HCT116 (cell line): ENCODE measurements around the gene CXCL5.

Experiments used
- CEBPB ChIP-seq: IDR thresholded peaks from 2 replicates; pipeline ENCODE4 v1.6.1; 2012; ENCODE audit warnings: low read depth
- ELF1 ChIP-seq: IDR thresholded peaks from 2 replicates; pipeline ENCODE4 v1.6.1; 2012; ENCODE audit warnings: low read depth, borderline replicate concordance
- EZH2phosphoT487 ChIP-seq: fragments of 200-600 bp; IDR thresholded peaks from 2 replicates; pipeline ENCODE4 v1.6.1; 2018; ENCODE audit warnings: antibody characterized with exemption, borderline replicate concordance
- POLR2A ChIP-seq: IDR thresholded peaks from 2 replicates; pipeline ENCODE4 v1.7.0; 2011; ENCODE audit warnings: borderline replicate concordance; ENCODE audit not compliant: insufficient read depth, insufficient read length; ENCODE audit errors: extremely low read depth
- POLR2AphosphoS5 ChIP-seq: IDR thresholded peaks from 2 replicates; pipeline ENCODE4 v1.6.1; 2011; ENCODE audit warnings: mild to moderate bottlenecking, low read depth, low read length, moderate library complexity
- SIN3A ChIP-seq: IDR thresholded peaks from 2 replicates; pipeline ENCODE4 v1.6.1; 2012; ENCODE audit warnings: low read depth
- SP1 ChIP-seq: IDR thresholded peaks from 2 replicates; pipeline ENCODE4 v1.6.1; 2012; ENCODE audit warnings: low read depth
- YY1 ChIP-seq: IDR thresholded peaks from 2 replicates; pipeline ENCODE4 v1.6.1; 2011; ENCODE audit warnings: low read length, low read depth, moderate library complexity, mild to moderate bottlenecking; ENCODE audit not compliant: insufficient replicate concordance; ENCODE audit errors: extremely low read depth
- ZNF274 ChIP-seq: fragments of 200-500 bp; sonication (Bioruptor generic); IDR thresholded peaks from 2 replicates; pipeline ENCODE4 v1.6.1; 2014; ENCODE audit warnings: mild to moderate bottlenecking, low read depth, low read length, inconsistent platforms
- TF ChIP-seq, protein P1 (sequence below), 3 experiments: fragments of 200-600 bp in 1 of 3; sonication (generic) in 1 of 3; IDR thresholded peaks in 2 of 3; conservative IDR thresholded peaks in 1 of 3; 2 replicates each; pipeline ENCODE4 v1.5.1; 2012 to 2017; ENCODE audit warnings: low read depth in 2 of 3, low read length in 2 of 3, antibody characterized with exemption in 1 of 3, borderline replicate concordance in 1 of 3, control low read depth in 1 of 3, mild to moderate bottlenecking in 1 of 3, mixed read lengths in 1 of 3, mixed run types in 1 of 3, moderate library complexity in 1 of 3; ENCODE audit not compliant: insufficient read depth in 1 of 3
- TF ChIP-seq, protein P2 (sequence below): IDR thresholded peaks from 2 replicates; pipeline ENCODE4 v1.6.1; 2012
- TF ChIP-seq, protein P3 (sequence below): IDR thresholded peaks from 2 replicates; pipeline ENCODE4 v1.6.1; 2012; ENCODE audit warnings: low read depth
- TF ChIP-seq, protein P4 (sequence below): IDR thresholded peaks from 2 replicates; pipeline ENCODE4 v1.6.1; 2011; ENCODE audit warnings: mild to moderate bottlenecking, low read length, moderate library complexity; ENCODE audit not compliant: insufficient replicate concordance; ENCODE audit errors: extremely low read depth
- TF ChIP-seq, protein P5 (sequence below): IDR thresholded peaks from 2 replicates; pipeline ENCODE4 v1.6.1; 2012

DNA sequence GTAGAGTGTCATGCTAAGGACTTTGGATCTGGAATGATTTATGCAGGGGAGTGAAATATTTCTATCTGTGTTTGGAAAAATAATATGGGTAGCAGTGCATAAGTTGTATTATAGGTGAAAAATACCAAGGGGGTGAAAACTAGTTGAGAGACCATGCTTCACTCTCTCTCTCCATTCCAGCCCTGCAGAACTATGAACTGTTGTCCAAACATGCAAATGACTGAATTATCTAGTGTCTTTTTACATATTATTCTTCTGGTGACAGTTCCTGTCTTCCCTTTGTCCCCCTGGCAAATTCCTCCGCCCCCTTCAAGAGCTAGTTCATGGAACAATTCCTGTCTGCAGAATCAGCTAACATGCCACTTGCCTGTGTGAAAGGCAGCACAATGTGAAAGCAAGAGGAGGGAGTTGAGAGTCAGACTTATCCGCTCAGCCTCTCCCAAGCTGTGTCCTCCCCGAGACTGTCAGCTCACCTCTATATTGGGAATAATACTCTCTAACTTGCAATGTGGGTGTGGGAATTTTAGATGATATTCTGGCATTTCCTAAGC is 19.0 kb downstream of the CXCL5 start:
- TF ChIP-seq, protein P1, sequence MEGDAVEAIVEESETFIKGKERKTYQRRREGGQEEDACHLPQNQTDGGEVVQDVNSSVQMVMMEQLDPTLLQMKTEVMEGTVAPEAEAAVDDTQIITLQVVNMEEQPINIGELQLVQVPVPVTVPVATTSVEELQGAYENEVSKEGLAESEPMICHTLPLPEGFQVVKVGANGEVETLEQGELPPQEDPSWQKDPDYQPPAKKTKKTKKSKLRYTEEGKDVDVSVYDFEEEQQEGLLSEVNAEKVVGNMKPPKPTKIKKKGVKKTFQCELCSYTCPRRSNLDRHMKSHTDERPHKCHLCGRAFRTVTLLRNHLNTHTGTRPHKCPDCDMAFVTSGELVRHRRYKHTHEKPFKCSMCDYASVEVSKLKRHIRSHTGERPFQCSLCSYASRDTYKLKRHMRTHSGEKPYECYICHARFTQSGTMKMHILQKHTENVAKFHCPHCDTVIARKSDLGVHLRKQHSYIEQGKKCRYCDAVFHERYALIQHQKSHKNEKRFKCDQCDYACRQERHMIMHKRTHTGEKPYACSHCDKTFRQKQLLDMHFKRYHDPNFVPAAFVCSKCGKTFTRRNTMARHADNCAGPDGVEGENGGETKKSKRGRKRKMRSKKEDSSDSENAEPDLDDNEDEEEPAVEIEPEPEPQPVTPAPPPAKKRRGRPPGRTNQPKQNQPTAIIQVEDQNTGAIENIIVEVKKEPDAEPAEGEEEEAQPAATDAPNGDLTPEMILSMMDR (IDR thresholded peaks at IDR 0.05 in 2 of 3, conservative IDR thresholded peaks at IDR 0.05 in 1 of 3; ENCODE audit: borderline replicate concordance in 1 of 3, insufficient read depth in 1 of 3, low read depth in 2 of 3, low read length in 2 of 3) = no peak
- TF ChIP-seq, protein P2, sequence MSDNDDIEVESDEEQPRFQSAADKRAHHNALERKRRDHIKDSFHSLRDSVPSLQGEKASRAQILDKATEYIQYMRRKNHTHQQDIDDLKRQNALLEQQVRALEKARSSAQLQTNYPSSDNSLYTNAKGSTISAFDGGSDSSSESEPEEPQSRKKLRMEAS = no peak
- TF ChIP-seq CEBPB = no peak
- TF ChIP-seq SP1 = no peak
- TF ChIP-seq POLR2A = no peak
- TF ChIP-seq, protein P3, sequence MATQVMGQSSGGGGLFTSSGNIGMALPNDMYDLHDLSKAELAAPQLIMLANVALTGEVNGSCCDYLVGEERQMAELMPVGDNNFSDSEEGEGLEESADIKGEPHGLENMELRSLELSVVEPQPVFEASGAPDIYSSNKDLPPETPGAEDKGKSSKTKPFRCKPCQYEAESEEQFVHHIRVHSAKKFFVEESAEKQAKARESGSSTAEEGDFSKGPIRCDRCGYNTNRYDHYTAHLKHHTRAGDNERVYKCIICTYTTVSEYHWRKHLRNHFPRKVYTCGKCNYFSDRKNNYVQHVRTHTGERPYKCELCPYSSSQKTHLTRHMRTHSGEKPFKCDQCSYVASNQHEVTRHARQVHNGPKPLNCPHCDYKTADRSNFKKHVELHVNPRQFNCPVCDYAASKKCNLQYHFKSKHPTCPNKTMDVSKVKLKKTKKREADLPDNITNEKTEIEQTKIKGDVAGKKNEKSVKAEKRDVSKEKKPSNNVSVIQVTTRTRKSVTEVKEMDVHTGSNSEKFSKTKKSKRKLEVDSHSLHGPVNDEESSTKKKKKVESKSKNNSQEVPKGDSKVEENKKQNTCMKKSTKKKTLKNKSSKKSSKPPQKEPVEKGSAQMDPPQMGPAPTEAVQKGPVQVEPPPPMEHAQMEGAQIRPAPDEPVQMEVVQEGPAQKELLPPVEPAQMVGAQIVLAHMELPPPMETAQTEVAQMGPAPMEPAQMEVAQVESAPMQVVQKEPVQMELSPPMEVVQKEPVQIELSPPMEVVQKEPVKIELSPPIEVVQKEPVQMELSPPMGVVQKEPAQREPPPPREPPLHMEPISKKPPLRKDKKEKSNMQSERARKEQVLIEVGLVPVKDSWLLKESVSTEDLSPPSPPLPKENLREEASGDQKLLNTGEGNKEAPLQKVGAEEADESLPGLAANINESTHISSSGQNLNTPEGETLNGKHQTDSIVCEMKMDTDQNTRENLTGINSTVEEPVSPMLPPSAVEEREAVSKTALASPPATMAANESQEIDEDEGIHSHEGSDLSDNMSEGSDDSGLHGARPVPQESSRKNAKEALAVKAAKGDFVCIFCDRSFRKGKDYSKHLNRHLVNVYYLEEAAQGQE = no peak
- TF ChIP-seq POLR2AphosphoS5 = no peak
- TF ChIP-seq YY1 = no peak
- TF ChIP-seq, protein P4, sequence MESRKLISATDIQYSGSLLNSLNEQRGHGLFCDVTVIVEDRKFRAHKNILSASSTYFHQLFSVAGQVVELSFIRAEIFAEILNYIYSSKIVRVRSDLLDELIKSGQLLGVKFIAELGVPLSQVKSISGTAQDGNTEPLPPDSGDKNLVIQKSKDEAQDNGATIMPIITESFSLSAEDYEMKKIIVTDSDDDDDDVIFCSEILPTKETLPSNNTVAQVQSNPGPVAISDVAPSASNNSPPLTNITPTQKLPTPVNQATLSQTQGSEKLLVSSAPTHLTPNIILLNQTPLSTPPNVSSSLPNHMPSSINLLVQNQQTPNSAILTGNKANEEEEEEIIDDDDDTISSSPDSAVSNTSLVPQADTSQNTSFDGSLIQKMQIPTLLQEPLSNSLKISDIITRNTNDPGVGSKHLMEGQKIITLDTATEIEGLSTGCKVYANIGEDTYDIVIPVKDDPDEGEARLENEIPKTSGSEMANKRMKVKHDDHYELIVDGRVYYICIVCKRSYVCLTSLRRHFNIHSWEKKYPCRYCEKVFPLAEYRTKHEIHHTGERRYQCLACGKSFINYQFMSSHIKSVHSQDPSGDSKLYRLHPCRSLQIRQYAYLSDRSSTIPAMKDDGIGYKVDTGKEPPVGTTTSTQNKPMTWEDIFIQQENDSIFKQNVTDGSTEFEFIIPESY = no peak
- no peak for TF ChIP-seq ELF1
- TF ChIP-seq EZH2phosphoT487 = no peak
- TF ChIP-seq, protein P5, sequence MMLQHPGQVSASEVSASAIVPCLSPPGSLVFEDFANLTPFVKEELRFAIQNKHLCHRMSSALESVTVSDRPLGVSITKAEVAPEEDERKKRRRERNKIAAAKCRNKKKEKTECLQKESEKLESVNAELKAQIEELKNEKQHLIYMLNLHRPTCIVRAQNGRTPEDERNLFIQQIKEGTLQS = no peak
- no peak for TF ChIP-seq ZNF274
- no peak for TF ChIP-seq SIN3A
